Breast epithelium (tissue), 3 donors: ENCODE results near the gene TUBB4B.

Experiments used
- POLR2A ChIP-seq: fragments of 450-650 bp; IDR thresholded peaks from one replicate; pipeline ENCODE4 v1.6.1; 2016; ENCODE audit warnings: antibody characterized with exemption, mild to moderate bottlenecking, moderate library complexity
- TF ChIP-seq, protein P1 (sequence below), 3 donors: fragments of 450-650 bp; IDR thresholded peaks; one replicate each; pipeline ENCODE4 v1.5.1; 2016 to 2017; ENCODE audit warnings: antibody characterized with exemption in 3 of 3, mild to moderate bottlenecking in 3 of 3, moderate library complexity in 3 of 3

- TF ChIP-seq, protein P1, sequence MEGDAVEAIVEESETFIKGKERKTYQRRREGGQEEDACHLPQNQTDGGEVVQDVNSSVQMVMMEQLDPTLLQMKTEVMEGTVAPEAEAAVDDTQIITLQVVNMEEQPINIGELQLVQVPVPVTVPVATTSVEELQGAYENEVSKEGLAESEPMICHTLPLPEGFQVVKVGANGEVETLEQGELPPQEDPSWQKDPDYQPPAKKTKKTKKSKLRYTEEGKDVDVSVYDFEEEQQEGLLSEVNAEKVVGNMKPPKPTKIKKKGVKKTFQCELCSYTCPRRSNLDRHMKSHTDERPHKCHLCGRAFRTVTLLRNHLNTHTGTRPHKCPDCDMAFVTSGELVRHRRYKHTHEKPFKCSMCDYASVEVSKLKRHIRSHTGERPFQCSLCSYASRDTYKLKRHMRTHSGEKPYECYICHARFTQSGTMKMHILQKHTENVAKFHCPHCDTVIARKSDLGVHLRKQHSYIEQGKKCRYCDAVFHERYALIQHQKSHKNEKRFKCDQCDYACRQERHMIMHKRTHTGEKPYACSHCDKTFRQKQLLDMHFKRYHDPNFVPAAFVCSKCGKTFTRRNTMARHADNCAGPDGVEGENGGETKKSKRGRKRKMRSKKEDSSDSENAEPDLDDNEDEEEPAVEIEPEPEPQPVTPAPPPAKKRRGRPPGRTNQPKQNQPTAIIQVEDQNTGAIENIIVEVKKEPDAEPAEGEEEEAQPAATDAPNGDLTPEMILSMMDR (IDR thresholded peaks at IDR 0.05): no peak
- no peak for TF ChIP-seq POLR2A
Measured at GRCh38 chr9:137234055-137234697, 6.9 kb upstream of the TUBB4B start.
